ENCODE measurements around the gene ZNF778. TPM values are rescaled to one million over a fixed set of nuclear protein-coding genes. Genes with fewer than 3 reads are reported as not detected.
"Not testable (repeated sequence)": the region's sequence is repeated elsewhere in the genome, so short reads cannot be mapped to it uniquely, and the experiment has no call there.

ZNF778 gene
- total and polyA plus RNA-seq, 2 of the 13 experiments (the other 11 are each of a cell fraction or from before 2014, with no cell fraction given) = 3.8 to 7.2 TPM

- peak; percentile 83; the same call in 1 of the 2 replicates for TF ChIP-seq ETS1 (CRISPR knock-in tag; IDR thresholded peaks at IDR 0.05)
- TF ChIP-seq E2F5 (CRISPR knock-in tag; conservative IDR thresholded peaks at IDR 0.05) = peak; percentile 78; the same call in 1 of the 2 replicates
- peak; percentile 94 for TF ChIP-seq ATAD3A (CRISPR knock-in tag; IDR thresholded peaks at IDR 0.05)
- peak; percentile 90; the same call in 1 of the 2 replicates for TF ChIP-seq ZSCAN20 (CRISPR knock-in tag; IDR thresholded peaks at IDR 0.05; ENCODE audit: borderline replicate concordance)
- peak; percentile 90 for TF ChIP-seq ZGPAT (CRISPR knock-in tag; IDR thresholded peaks at IDR 0.05)
- TF ChIP-seq SOX6 (IDR thresholded peaks at IDR 0.05) = not testable (repeated sequence)
- peak; percentile 33; the same call in 1 of the 2 replicates for TF ChIP-seq SOX6 (CRISPR knock-in tag; IDR thresholded peaks at IDR 0.05)
- TF ChIP-seq ZNF12 (CRISPR knock-in tag; IDR thresholded peaks at IDR 0.05) = peak; percentile 72
- TF ChIP-seq MXD1 (CRISPR knock-in tag; IDR thresholded peaks at IDR 0.05) = peak; percentile 86; the same call in 1 of the 2 replicates
- peak; percentile 83 for TF ChIP-seq MED1 (CRISPR knock-in tag; IDR thresholded peaks at IDR 0.05)
- peak; percentile 67; the same call in 1 of the 2 replicates for TF ChIP-seq PHF20 (CRISPR knock-in tag; IDR thresholded peaks at IDR 0.05)
- TF ChIP-seq RELA (CRISPR knock-in tag; IDR thresholded peaks at IDR 0.05) = peak; percentile 85; the same call in 1 of the 2 replicates
- TF ChIP-seq ZNF430 (CRISPR knock-in tag; IDR thresholded peaks at IDR 0.05) = peak; percentile 78
- TF ChIP-seq ZNF367 (CRISPR knock-in tag; IDR thresholded peaks at IDR 0.05; ENCODE audit: borderline replicate concordance) = peak; percentile 52; the same call in 1 of the 2 replicates
- TF ChIP-seq CREBL2 (CRISPR knock-in tag; IDR thresholded peaks at IDR 0.05; ENCODE audit: borderline replicate concordance) = 0 out of 2 replicates have a peak, but pooled peaks have one; percentile 78
- peak; percentile 63 for TF ChIP-seq GATAD1 (CRISPR knock-in tag; IDR thresholded peaks at IDR 0.05)
- TF ChIP-seq BRCA1 (CRISPR knock-in tag; IDR thresholded peaks at IDR 0.05) = peak; percentile 85; the same call in 1 of the 2 replicates
- TF ChIP-seq ATF3 (CRISPR knock-in tag; IDR thresholded peaks at IDR 0.05) = peak; percentile 66; the same call in 1 of the 2 replicates
- peak; percentile 94 for TF ChIP-seq HNRNPK (IDR thresholded peaks at IDR 0.05; ENCODE audit: low read depth, low read length, poor library complexity, severe bottlenecking)
- TF ChIP-seq YEATS4 (CRISPR knock-in tag; IDR thresholded peaks at IDR 0.05; ENCODE audit: borderline replicate concordance) = peak; percentile 84
- peak; percentile 73 for TF ChIP-seq PAXIP1 (CRISPR knock-in tag; conservative IDR thresholded peaks at IDR 0.05)
Measured at GRCh38 chr16:89192186-89192955, 25.1 kb upstream of the ZNF778 start (continued).

All from HepG2 (cell line).